ENCODE results near the gene R3HDML. TPM values are rescaled to one million over a fixed set of nuclear protein-coding genes. Genes with fewer than 3 reads are reported as not detected.
A peak's percentile ranks its signal among the peaks of the same experiment; 100 is the strongest.

Gene R3HDML
- total and polyA plus RNA-seq, 9 of the 15 experiments (the other 6 are each of a cell fraction or from before 2014, with no cell fraction given) = not detected

- no peak for TF ChIP-seq ZNF695 (CRISPR knock-in tag; IDR thresholded peaks at IDR 0.05)
- TF ChIP-seq DPF2 (IDR thresholded peaks at IDR 0.05) = no peak
- TF ChIP-seq TSC22D4 (tag; IDR thresholded peaks at IDR 0.05) = no peak
- TF ChIP-seq ZNF140 (CRISPR knock-in tag; IDR thresholded peaks at IDR 0.05) = no peak
- no peak for TF ChIP-seq KLF13 (tag; IDR thresholded peaks at IDR 0.05; ENCODE audit: borderline replicate concordance, low read depth)
- TF ChIP-seq NR2C2 (CRISPR knock-in tag; IDR thresholded peaks at IDR 0.05) = no peak
- TF ChIP-seq NR2C2 (tag; IDR thresholded peaks at IDR 0.05) = peak; percentile 48
- TF ChIP-seq ZNF143 (CRISPR knock-in tag; IDR thresholded peaks at IDR 0.05) = peak; percentile 64; the same call in 1 of the 2 replicates
Observed at GRCh38 chr20:44291754-44292153, 45.1 kb upstream of the R3HDML start (continued).

GRCh38 chr20:44296011-44296410 lies 40.8 kb upstream of the R3HDML start:
- H3K27ac ChIP-seq (ENCODE audit: extremely low read depth, low read depth, low read length) = no peak overlapping the region
- no peak overlapping the region for H3K9ac ChIP-seq (ENCODE audit: insufficient read depth in 1 of 2, low read depth in 2 of 2, low read length in 2 of 2)
- no TSS peak for BruUV-seq (replicated peaks)
- H3K9me1 ChIP-seq (ENCODE audit: control insufficient read depth, insufficient read depth, low read length) = no peaks in the 10 kb centered on the region
- no peak for TF ChIP-seq ZNF133 (CRISPR knock-in tag; IDR thresholded peaks at IDR 0.05)
- TF ChIP-seq HDAC6 (IDR thresholded peaks at IDR 0.05; ENCODE audit: low read depth, low read length) = no peak
- no peak for TF ChIP-seq FIP1L1 (IDR thresholded peaks at IDR 0.05; ENCODE audit: low read depth, low read length, poor library complexity, severe bottlenecking)
- no peak for TF ChIP-seq KAT7 (CRISPR knock-in tag; IDR thresholded peaks at IDR 0.05; ENCODE audit: borderline replicate concordance)
- H4K20me1 ChIP-seq (replicated peaks; ENCODE audit: control insufficient read depth, insufficient read depth, low read length) = no peaks in the 10 kb centered on the region
- 8% methylated on average over 7 of the region's 7 CpGs for WGBS (ENCODE audit: insufficient coverage, low coverage, missing lambda C conversion rate)
- no peak for ATAC-seq
- peaks cover 5 to 28% of the 10 kb centered on the region in 2 experiments; a peak in 3 of 5 replicates for H3K27me3 ChIP-seq (ENCODE audit: control insufficient read depth in 2 of 2, insufficient read depth in 2 of 2, low read length in 2 of 2)
- DNase-seq (ENCODE audit: extremely low read depth in 1 of 4, low spot score in 3 of 4) = no peak
- FAIRE-seq = no peak
- CTCF ChIA-PET (ENCODE audit: low intra/inter-chr PET ratio) = no interaction called here
- H3K4me1 ChIP-seq (replicated peaks in 1 of 2; ENCODE audit: control insufficient read depth in 2 of 2, insufficient read depth in 2 of 2, low read length in 2 of 2) = no peaks in the 10 kb centered on the region
- no peaks in the 10 kb centered on the region for H3K36me3 ChIP-seq (ENCODE audit: control insufficient read depth, insufficient read depth, low read length)
- H3K4me3 ChIP-seq = no peak overlapping the region
- no peak overlapping the region for H2AFZ ChIP-seq (ENCODE audit: low read depth, low read length)
- no peak overlapping the region for H3K4me2 ChIP-seq (ENCODE audit: insufficient read depth, low read length)
- in situ Hi-C loops (cut with MboI) (no loop called here), intact Hi-C loops (cut with micrococcal nuclease) (no loop called here)
- H3K9me3 ChIP-seq (replicated peaks; ENCODE audit: control insufficient read depth, insufficient read depth, low read depth, low read length) = no peaks in the 10 kb centered on the region
- POLR2A ChIA-PET = no interaction called here
- no peaks in the 10 kb centered on the region for H3K79me2 ChIP-seq (ENCODE audit: control insufficient read depth, insufficient read depth, low read length)

All from K562 (cell line).